Brain pericyte (primary cell): Measurements from ENCODE around the gene NCCRP1.

Source experiments
- DNase-seq: peaks from one replicate; pipeline ENCODE4 v3.0.0-alpha.2; 2012; ENCODE audit warnings: low read depth, low spot score

The NCCRP1 gene

GRCh38 chr19:39180749-39181148, 16.0 kb upstream of the NCCRP1 start:
- no peak for DNase-seq

DNA sequence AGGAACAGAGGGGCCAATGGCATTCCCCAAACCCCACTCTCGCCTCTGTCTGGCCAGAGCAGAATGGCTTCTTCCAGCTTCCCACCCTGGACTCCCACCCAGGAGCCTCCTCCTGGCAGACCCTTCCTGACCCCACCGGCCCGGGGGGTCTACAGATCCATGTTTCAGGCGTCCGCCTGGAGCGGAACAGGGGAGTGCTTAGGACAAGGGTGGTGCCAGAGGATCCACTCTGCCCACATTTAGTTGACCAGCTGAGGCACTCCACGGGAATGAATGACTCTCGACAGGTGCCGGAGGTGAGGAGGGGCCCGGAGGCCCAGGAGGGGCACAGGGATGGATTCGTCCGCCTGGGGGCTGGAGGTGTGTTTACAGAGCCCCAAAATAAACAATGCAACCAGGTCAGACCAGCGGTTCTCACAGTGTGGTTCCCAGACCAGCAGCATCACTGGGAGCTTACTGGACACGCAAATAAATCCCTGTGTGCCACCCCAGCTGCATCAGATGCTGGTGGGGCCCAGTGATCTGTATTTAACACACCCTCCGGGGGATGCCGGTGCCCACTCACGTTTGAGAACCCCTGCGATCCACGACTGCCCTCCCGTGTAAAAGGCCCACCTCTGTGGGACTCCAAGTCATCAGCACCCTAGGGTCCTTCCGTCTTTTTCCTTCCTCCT, 15.1 kb upstream of the NCCRP1 start:
- no peak for DNase-seq

DNA sequence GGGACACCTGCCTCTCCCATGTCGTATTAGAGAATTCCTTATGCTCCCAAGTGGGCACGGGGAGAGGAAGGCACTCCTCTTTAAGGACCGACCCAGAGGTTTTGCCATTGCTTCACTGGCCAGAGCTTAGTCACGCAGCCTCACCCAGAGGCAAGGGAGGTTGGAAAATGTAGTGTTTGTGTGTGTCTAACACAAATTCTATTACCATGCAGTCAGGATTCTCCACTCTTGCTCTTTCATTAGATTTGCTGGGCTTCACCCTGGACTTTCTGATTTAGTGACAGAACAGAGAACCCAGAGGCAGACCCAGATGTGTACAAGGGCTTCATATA, 14.6 kb upstream of the NCCRP1 start:
- no peak for DNase-seq

DNA sequence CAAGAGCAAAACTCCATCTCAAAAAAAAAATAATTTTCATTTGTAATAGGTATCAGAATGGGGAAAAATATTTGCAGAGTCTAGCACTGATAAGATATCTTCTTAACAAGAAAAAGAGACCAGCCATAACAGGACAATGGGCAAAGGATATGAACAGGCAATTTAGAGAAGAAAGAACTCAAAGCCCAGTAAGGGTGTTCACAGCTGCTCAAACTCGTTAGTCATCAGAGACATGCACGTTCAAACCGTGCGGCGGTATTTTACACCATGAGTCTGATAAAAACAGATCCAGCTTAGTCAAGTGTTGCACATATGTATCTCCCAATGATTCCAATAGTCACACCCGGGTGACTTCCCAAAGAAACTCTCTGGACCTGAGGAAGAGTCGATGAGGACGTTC, 13.7 kb upstream of the NCCRP1 start:
- DNase-seq: no peak

DNA sequence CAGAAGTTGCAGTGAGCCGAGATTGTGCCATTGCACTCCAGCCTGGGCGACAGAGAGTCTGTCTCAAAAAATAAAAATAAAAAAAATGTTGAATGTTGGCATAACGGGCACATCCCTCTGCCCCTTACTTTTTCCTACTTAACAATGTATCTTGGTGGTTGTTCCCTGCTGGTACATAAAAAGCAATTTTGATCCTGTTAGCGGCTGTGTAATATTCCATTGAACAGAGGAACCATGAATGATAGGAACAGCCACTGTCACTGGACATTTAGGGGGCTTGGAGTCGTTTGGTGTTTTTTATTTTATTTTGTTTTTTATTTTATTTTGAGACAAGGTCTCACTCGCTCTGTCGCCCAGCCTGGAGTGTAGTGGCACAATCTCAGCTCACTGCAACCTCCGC, 10.4 kb upstream of the NCCRP1 start:
- no peak for DNase-seq

DNA sequence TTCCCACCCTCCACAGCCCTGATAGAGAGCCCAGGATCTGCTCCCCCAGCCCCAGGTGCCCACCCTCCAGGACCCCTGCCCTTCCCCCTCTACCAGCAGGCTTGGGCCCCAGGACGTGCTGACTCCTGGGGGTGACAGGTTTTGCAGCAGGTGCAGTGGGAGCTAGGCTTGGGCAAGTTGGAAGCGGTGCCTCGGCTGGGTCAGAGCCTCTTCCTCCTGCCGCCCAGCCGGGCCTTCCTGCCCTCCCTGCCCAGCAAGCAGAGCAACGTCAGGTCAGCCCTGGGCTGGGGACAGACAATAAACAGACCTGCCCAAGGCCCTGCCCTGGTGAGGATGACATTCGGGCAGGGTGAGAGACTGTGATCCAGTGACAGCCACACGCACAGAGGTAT, 9.2 kb upstream of the NCCRP1 start:
- DNase-seq: no peak

GRCh38 chr19:39188960-39189359, 7.8 kb upstream of the NCCRP1 start:
- DNase-seq: no peak

DNA sequence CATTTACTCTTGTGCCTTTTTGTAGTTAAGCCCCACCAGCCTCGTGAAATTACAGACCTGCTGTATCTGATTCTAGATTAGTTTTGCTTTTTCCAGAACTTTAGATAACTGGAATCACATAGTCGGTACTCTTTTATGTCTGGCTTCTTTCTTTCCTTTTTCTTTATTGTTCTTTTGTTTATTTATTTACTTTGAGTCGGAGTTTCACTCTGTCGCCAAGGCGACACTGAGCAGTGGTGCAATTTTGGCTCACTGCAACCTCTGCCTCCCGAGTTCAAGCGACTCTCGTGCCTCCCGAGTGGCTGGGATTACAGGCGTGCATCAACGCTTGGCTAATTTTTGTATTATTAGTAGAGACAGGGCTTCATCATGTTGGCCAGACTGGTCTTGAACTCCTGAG, 6.0 kb upstream of the NCCRP1 start:
- DNase-seq: no peak

GRCh38 chr19:39192846-39193245, 3.9 kb upstream of the NCCRP1 start:
- no peak for DNase-seq

DNA sequence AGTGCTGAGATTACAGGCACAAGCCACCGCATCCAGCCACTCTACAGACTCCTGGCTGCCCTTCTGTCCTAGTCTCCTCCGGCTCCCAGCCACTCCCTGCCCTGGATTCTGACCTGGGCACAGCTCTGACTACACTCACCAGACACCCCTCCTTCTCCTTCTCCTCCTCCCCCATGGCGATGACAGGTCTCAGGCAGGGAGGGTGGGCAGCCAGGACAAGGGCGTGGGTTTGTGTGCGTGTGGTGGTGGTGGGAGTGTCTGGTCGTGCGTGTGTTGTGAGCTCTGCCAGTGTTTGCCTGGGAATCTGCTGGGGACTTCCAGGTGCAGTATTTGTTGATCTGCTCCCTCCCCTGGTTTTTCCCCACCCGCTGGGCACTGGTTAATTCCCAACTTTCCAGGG, 3.0 kb upstream of the NCCRP1 start:
- DNase-seq: no peak

DNA sequence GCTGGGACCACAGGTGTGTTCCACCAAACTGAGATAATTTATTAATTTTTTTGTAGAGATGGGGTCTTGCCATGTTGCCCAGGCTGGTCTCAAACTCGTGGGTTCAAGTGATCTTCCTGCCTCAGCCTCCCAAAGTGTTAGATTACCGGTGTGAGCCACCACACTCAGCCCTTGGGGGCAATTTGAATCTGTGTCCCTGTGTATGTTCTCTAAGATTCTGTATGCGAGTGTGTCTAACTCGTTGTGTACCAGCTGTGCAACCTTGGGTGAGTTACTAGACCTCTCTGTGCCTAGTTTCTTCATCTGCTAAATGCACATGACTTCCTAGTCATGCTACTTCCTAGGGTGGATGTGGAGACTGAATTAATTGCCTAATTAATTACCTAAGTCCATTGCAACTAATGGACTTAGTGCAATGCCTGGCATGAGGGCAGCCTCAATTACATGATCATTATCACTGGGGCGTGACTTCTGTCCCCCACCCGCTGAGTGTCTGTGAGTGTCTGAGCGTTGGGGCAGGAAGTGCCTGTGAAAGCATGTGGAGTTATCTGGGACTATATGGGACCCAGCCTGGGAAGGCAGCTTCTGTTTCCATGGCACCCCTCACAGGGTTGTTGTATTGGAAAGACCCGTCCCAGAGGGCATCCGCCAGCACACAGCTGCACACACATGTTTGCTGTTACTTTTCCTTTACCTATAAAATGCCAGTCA, 1.8 kb upstream of the NCCRP1 start:
- DNase-seq: no peak

- no peak for DNase-seq
Observed at GRCh38 chr19:39195755-39196154, 1.0 kb upstream of the NCCRP1 start.

- no peak for DNase-seq
Observed at GRCh38 chr19:39196320-39196719, 444 bp upstream of the NCCRP1 start.

- DNase-seq: no peak
Observed at GRCh38 chr19:39197808-39198207, 1.0 kb downstream of the NCCRP1 start.

DNA sequence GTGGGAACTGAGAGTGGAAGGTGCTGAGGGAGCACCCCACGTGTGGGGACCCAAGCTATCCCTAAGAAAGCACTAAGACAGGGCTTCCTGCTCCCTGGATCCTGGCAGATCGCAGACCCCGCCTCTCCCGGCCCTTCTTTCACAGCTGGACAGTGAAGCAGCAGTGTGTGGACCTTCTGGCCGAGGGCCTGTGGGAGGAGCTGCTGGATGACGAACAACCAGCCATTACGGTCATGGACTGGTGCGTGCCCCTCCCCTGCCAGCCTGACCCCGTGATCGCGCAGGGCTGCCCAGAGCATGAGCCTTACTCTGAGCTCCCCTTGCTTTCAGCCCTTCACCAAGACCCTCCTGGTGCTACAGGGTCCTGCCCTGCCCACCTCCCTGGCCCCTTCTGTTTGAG, 2.3 kb downstream of the NCCRP1 start:
- no peak for DNase-seq

DNA sequence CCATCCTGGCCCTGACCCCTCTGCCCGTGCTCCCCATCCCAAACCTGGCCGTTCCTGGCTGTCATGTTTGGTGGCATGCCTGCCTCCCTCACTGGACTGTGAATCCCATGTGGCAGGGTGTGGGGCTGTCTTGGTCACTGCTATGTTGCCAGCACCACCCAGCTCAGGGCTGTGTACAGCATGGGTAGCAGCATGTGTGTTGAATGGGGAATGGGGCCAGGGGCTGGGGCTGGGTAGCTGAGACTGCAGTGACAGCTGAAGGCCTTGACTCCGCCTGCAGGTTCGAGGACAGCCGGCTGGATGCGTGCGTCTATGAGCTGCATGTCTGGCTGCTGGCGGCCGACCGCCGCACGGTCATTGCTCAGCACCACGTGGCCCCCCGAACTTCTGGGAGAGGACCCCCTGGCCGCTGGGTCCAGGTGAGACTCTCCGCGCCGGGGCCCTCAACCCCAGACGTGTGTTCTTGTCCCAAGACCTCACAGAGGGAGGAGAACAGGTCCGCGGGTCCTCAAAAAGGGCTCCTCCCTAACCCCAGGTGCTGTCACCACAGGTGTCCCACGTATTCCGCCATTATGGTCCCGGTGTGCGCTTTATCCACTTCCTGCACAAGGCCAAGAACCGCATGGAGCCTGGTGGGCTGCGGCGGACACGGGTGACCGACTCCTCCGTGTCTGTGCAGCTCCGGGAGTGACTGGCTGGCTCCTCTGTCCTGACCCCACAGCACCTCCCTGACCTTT, 3.5 kb downstream of the NCCRP1 start:
- DNase-seq: no peak

DNA sequence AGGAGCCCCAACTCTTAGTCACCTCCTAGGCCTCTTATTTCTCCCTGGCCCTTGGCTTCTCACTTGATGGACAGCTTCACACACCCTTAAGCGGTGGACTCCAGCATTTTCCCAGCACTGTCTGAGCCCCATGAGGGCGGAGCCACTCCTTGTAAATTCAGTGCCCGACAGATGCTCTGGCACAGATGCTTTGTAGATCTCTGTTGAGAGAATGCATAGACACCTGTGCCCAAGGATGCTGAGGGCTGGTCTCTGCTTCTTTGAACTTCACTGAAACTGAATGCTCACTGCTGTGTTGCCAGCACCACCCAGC, 4.0 kb downstream of the NCCRP1 start:
- DNase-seq: no peak

- no peak for DNase-seq
Observed at GRCh38 chr19:39202998-39203355, 6.2 kb downstream of the NCCRP1 start.

- DNase-seq: no peak
Observed at GRCh38 chr19:39203372-39204341, 6.9 kb downstream of the NCCRP1 start, which contains the start of gene SYCN. SYCN (minus strand) TSS chr19:39204263; CDS start chr19:39204254, 9 bp downstream.

DNA sequence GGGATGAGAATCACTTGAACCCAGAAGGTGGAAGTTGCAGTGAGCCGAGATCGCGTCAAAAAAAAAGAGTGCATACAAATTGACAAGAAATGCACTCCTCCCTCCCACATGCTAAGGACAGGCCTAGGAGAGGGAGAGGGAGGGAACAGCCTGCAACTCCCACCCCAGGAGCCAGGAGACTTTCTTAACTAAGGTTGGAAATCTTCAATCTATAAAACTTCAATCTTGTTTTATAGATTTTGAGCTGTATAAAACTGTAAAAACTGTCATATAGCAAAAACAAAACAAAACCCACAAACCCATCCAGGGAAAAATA, 8.6 kb downstream of the NCCRP1 start:
- no peak for DNase-seq

DNA sequence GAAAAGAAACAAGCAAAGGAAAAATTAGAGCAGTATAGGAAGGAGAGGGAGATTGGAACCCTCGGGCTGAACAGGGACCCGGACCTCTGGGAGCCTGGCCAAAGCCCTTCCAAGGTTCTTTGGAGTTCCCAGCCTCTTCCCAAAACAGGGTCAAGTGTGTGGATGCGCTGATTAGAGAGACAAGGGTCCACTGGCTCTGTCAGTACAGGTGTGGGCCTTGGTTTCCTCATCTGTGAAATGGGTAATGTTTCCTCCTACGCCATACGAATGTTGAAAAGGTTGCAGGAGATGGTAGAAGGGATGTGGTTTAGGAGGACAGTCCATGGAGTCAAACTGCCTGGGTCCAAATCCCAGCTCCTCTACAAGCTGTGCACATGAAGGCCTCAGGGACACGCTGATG, 9.4 kb downstream of the NCCRP1 start:
- DNase-seq: no peak

- no peak for DNase-seq
Observed at GRCh38 chr19:39207293-39207836, 10.6 kb downstream of the NCCRP1 start.
